ENCODE results near the gene TMEM132D.

The TMEM132D gene

DNA sequence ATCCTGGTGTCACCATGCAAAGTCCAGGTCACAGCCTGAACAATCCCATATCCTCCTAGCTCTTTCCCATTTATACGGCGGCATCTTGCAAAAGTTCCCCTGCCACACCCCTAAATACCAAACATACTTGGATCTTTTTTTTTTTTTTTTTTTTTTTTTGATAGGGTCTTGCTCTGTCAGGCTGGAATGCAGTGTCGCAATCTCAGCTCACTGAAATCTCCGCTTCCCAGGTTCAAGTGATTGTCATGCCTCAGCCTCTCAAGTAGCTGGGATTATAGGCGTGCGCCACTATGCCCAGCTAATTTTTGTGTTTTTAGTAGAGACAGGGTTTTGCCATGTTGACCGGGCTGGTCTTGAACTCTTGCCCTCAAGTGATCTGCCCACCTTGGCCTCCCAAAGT lies 599.3 kb downstream of the TMEM132D start:
- Histone ChIP-seq H3K4me3 (ENCODE audit: low read depth in 1 of 5, low read length in 5 of 5) (no peak overlapping the region), H3K27ac (ENCODE audit: low read depth, low read length) (no peak overlapping the region), H3K27me3 (ENCODE audit: control insufficient read depth in 5 of 5, insufficient read depth in 4 of 5, low read length in 5 of 5) (no peaks in the 10 kb centered on the region), H3K4me1 (ENCODE audit: control insufficient read depth in 5 of 5, insufficient read depth in 5 of 5, low read length in 5 of 5) (no peaks in the 10 kb centered on the region), H3K9ac (ENCODE audit: low read length in 5 of 5) (no peak overlapping the region), H3K9me3 (ENCODE audit: control insufficient read depth in 5 of 5, low read length in 5 of 5) (peaks cover 0 to 6% (median 0%) of the 10 kb centered on the region in 5 donors), H3K36me3 (ENCODE audit: control insufficient read depth in 5 of 5, insufficient read depth in 5 of 5, low read length in 5 of 5) (no peaks in the 10 kb centered on the region)

DNA sequence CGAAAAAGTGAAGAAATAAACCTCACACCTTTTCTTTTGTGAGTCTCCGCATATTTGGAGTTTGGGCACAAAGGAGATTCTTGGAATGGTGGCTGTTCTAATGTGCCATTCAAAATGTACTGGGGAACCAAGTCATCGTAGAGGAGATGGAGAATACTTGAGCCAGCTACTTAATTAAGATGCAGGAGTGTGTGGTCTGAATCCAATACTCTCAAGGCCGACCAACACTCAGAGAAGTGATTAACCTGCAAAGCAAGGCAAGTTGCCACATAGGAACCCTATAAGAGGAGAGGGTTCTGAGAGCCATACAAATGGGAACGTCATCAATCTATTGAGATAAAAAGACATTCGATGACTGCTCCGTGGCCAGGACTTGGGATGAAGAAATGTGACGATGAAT lies 603.8 kb downstream of the TMEM132D start:
- Histone ChIP-seq H3K27ac (ENCODE audit: low read depth, low read length) (no peak overlapping the region), H3K4me3 (ENCODE audit: low read depth in 1 of 5, low read length in 5 of 5) (no peak overlapping the region), H3K4me1 (ENCODE audit: control insufficient read depth in 5 of 5, insufficient read depth in 5 of 5, low read length in 5 of 5) (no peaks in the 10 kb centered on the region), H3K27me3 (ENCODE audit: control insufficient read depth in 5 of 5, insufficient read depth in 4 of 5, low read length in 5 of 5) (no peaks in the 10 kb centered on the region), H3K9ac (ENCODE audit: low read length in 5 of 5) (no peak overlapping the region), H3K36me3 (ENCODE audit: control insufficient read depth in 5 of 5, insufficient read depth in 5 of 5, low read length in 5 of 5) (no peaks in the 10 kb centered on the region), H3K9me3 (ENCODE audit: control insufficient read depth in 5 of 5, low read length in 5 of 5) (peaks cover 0 to 8% (median 2%) of the 10 kb centered on the region in 5 donors)

DNA sequence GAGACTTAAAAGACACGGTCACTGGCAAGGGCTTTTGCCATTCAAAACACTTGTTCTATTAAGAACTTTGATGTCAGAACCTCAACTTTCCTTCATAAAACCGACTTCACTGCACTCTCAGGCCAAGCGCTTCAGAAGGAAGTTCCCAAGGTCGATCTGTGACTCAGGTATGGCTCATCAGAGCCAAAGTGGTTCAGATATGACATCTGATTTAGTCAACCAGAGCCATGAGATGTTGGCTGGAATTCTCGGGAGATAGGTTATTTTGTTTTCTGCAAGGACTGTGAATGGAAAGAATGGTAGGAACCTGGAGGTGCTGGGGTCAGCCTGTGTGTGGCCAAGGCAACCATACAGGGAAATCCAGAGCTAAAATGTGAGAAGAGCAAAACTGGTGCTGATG lies 604.9 kb downstream of the TMEM132D start:
- no peaks in the 10 kb centered on the region for H3K36me3 ChIP-seq (ENCODE audit: control insufficient read depth in 5 of 5, insufficient read depth in 5 of 5, low read length in 5 of 5)
- no peak overlapping the region for H3K9ac ChIP-seq (ENCODE audit: low read length in 5 of 5)
- H3K4me1 ChIP-seq (ENCODE audit: control insufficient read depth in 5 of 5, insufficient read depth in 5 of 5, low read length in 5 of 5) = no peaks in the 10 kb centered on the region
- no peak overlapping the region for H3K4me3 ChIP-seq (ENCODE audit: low read depth in 1 of 5, low read length in 5 of 5)
- H3K27ac ChIP-seq (ENCODE audit: low read depth, low read length) = no peak overlapping the region
- no peaks in the 10 kb centered on the region for H3K27me3 ChIP-seq (ENCODE audit: control insufficient read depth in 5 of 5, insufficient read depth in 4 of 5, low read length in 5 of 5)
- peaks cover 0 to 7% (median 5%) of the 10 kb centered on the region in 5 donors for H3K9me3 ChIP-seq (ENCODE audit: control insufficient read depth in 5 of 5, low read length in 5 of 5)

GRCh38 chr12:129296671-129297070 lies 607.2 kb downstream of the TMEM132D start:
- no peaks in the 10 kb centered on the region for H3K4me1 ChIP-seq (ENCODE audit: control insufficient read depth in 5 of 5, insufficient read depth in 5 of 5, low read length in 5 of 5)
- H3K27me3 ChIP-seq (ENCODE audit: control insufficient read depth in 5 of 5, insufficient read depth in 4 of 5, low read length in 5 of 5) = no peaks in the 10 kb centered on the region
- H3K27ac ChIP-seq (ENCODE audit: low read depth, low read length) = no peak overlapping the region
- no peak overlapping the region for H3K4me3 ChIP-seq (ENCODE audit: low read depth in 1 of 5, low read length in 5 of 5)
- peaks cover 0 to 5% (median 2%) of the 10 kb centered on the region in 5 donors for H3K9me3 ChIP-seq (ENCODE audit: control insufficient read depth in 5 of 5, low read length in 5 of 5)
- no peak overlapping the region for H3K9ac ChIP-seq (ENCODE audit: low read length in 5 of 5)
- no peaks in the 10 kb centered on the region for H3K36me3 ChIP-seq (ENCODE audit: control insufficient read depth in 5 of 5, insufficient read depth in 5 of 5, low read length in 5 of 5)

- H3K27me3 ChIP-seq (ENCODE audit: control insufficient read depth in 5 of 5, insufficient read depth in 4 of 5, low read length in 5 of 5) = no peaks in the 10 kb centered on the region
- no peak overlapping the region for H3K27ac ChIP-seq (ENCODE audit: low read depth, low read length)
- no peaks in the 10 kb centered on the region for H3K36me3 ChIP-seq (ENCODE audit: control insufficient read depth in 5 of 5, insufficient read depth in 5 of 5, low read length in 5 of 5)
- H3K9ac ChIP-seq (ENCODE audit: low read length in 5 of 5) = no peak overlapping the region
- H3K4me1 ChIP-seq (ENCODE audit: control insufficient read depth in 5 of 5, insufficient read depth in 5 of 5, low read length in 5 of 5) = no peaks in the 10 kb centered on the region
- peaks cover 0 to 5% (median 2%) of the 10 kb centered on the region in 5 donors for H3K9me3 ChIP-seq (ENCODE audit: control insufficient read depth in 5 of 5, low read length in 5 of 5)
- H3K4me3 ChIP-seq (ENCODE audit: low read depth in 1 of 5, low read length in 5 of 5) = no peak overlapping the region
These were observed 609.0 kb downstream of the TMEM132D start for GRCh38 chr12:129294868-129295267.

DNA sequence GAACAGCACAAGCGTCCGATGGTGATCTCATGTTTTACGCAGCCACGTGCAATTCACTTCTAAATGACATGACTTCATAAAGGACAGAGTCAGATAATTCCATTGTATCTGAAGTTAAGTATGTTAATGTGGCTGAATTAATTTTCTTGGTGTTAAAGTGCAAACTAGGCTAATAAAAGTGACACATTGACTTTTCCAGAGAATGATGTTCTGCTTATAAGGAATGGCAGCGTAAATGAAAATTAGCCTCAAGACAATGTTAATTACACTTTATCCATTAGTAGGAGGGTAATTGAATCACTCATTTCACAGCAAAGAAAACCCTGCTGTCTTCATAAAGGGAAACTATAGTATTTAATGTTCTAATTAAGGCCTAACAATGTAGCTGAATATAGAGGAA lies 624.1 kb downstream of the TMEM132D start:
- H3K9me3 ChIP-seq (ENCODE audit: control insufficient read depth in 5 of 5, low read length in 5 of 5) = peaks cover 0 to 3% (median 1%) of the 10 kb centered on the region in 5 donors
- no peak overlapping the region for H3K4me3 ChIP-seq (ENCODE audit: low read depth in 1 of 5, low read length in 5 of 5)
- no peak overlapping the region for H3K9ac ChIP-seq (ENCODE audit: low read length in 5 of 5)
- H3K27ac ChIP-seq (ENCODE audit: low read depth, low read length) = no peak overlapping the region
- H3K4me1 ChIP-seq (ENCODE audit: control insufficient read depth in 5 of 5, insufficient read depth in 5 of 5, low read length in 5 of 5) = no peaks in the 10 kb centered on the region
- H3K36me3 ChIP-seq (ENCODE audit: control insufficient read depth in 5 of 5, insufficient read depth in 5 of 5, low read length in 5 of 5) = no peaks in the 10 kb centered on the region
- peaks cover 0 to 3% (median 0%) of the 10 kb centered on the region in 5 donors for H3K27me3 ChIP-seq (ENCODE audit: control insufficient read depth in 5 of 5, insufficient read depth in 4 of 5, low read length in 5 of 5)

DNA sequence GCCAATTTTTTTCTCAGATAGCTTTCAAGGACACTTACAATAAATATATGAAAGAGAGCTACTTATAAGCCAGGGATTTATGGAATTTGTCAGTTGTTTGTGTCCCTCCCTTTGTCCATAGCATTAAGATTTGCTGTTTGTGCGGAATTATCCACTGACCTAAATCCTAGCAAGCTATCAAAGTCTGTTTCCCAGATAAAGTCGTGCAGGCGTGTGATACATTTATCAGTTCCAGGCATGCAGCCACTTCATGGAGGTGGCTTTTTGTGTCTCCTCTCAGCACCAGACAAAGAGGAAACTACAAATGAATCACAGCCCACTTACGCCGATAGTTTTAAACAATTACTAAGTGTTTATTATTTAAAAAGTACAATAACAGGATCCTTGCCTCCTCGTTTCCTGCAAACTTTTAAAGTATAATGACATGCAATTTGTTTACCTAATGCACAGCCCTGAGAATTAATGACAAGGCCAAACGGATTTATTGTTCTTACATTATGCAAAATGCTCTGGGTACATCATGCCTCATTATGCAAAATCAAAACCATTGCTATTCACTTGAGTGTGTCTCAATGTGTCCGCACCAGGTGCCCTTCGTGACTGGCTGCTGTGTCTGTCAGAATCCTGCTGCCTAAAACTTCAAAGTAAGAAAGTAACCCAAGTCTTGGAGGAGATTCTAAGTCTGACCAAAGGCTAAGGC lies 627.3 kb downstream of the TMEM132D start:
- Histone ChIP-seq H3K27ac (ENCODE audit: low read depth, low read length) (no peak overlapping the region), H3K9ac (ENCODE audit: low read length in 5 of 5) (no peak overlapping the region), H3K4me3 (ENCODE audit: low read depth in 1 of 5, low read length in 5 of 5) (no peak overlapping the region), H3K36me3 (ENCODE audit: control insufficient read depth in 5 of 5, insufficient read depth in 5 of 5, low read length in 5 of 5) (no peaks in the 10 kb centered on the region), H3K9me3 (ENCODE audit: control insufficient read depth in 5 of 5, low read length in 5 of 5) (no peaks in the 10 kb centered on the region), H3K4me1 (ENCODE audit: control insufficient read depth in 5 of 5, insufficient read depth in 5 of 5, low read length in 5 of 5) (no peaks in the 10 kb centered on the region), H3K27me3 (ENCODE audit: control insufficient read depth in 5 of 5, insufficient read depth in 4 of 5, low read length in 5 of 5) (peaks cover 0 to 3% (median 0%) of the 10 kb centered on the region in 5 donors)

GRCh38 chr12:129269756-129270495 lies 633.9 kb downstream of the TMEM132D start:
- Histone ChIP-seq H3K27ac (ENCODE audit: low read depth, low read length) (no peak overlapping the region), H3K4me1 (ENCODE audit: control insufficient read depth in 5 of 5, insufficient read depth in 5 of 5, low read length in 5 of 5) (no peaks in the 10 kb centered on the region), H3K27me3 (ENCODE audit: control insufficient read depth in 5 of 5, insufficient read depth in 4 of 5, low read length in 5 of 5) (peaks cover 0 to 4% (median 0%) of the 10 kb centered on the region in 5 donors), H3K9ac (ENCODE audit: low read length in 5 of 5) (no peak overlapping the region), H3K9me3 (ENCODE audit: control insufficient read depth in 5 of 5, low read length in 5 of 5) (peaks cover 0 to 19% (median 9%) of the 10 kb centered on the region in 5 donors), H3K4me3 (ENCODE audit: low read depth in 1 of 5, low read length in 5 of 5) (no peak overlapping the region), H3K36me3 (ENCODE audit: control insufficient read depth in 5 of 5, insufficient read depth in 5 of 5, low read length in 5 of 5) (no peaks in the 10 kb centered on the region)

DNA sequence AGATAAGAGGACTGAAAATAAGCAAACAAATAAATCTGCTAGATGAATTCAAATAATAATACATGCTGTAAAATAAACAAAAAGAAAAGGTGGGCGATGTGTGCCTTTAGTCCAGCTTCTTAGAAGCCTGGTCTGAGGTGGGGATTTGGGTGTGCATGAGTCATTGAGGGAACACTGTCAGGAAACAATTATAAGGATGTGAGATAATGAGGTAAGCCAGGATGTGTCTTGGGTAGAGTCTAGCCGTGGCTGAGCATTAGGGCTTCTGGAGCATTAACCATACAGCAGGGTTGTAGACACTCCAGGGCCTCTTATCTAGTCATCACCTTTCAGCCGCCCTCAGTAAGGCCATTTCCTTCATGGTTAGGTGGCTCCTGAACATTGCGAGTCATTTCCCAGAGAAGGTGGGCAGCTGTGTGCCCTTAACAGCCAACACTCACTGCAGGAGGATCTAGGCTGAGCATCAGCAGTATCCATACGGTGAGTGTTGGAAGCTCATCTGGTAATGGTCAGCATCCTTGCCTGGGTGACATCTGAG lies 645.0 kb downstream of the TMEM132D start:
- Histone ChIP-seq H3K36me3 (ENCODE audit: control insufficient read depth in 5 of 5, insufficient read depth in 5 of 5, low read length in 5 of 5) (no peaks in the 10 kb centered on the region), H3K4me1 (ENCODE audit: control insufficient read depth in 5 of 5, insufficient read depth in 5 of 5, low read length in 5 of 5) (no peaks in the 10 kb centered on the region), H3K4me3 (ENCODE audit: low read depth in 1 of 5, low read length in 5 of 5) (no peak overlapping the region), H3K27ac (ENCODE audit: low read depth, low read length) (no peak overlapping the region), H3K9ac (ENCODE audit: low read length in 5 of 5) (no peak overlapping the region), H3K9me3 (ENCODE audit: control insufficient read depth in 5 of 5, low read length in 5 of 5) (peaks cover 0 to 11% (median 5%) of the 10 kb centered on the region in 5 donors), H3K27me3 (ENCODE audit: control insufficient read depth in 5 of 5, insufficient read depth in 4 of 5, low read length in 5 of 5) (no peaks in the 10 kb centered on the region)

- no peak overlapping the region for H3K4me3 ChIP-seq (ENCODE audit: low read depth in 1 of 5, low read length in 5 of 5)
These were observed 646.3 kb downstream of the TMEM132D start for GRCh38 chr12:129257524-129257923.

More at GRCh38 chr12:129257524-129257923, 646.3 kb downstream of the TMEM132D start:
- Histone ChIP-seq H3K4me1 (ENCODE audit: control insufficient read depth in 5 of 5, insufficient read depth in 5 of 5, low read length in 5 of 5) (no peaks in the 10 kb centered on the region), H3K9me3 (ENCODE audit: control insufficient read depth in 5 of 5, low read length in 5 of 5) (peaks cover 0 to 4% (median 0%) of the 10 kb centered on the region in 5 donors), H3K9ac (ENCODE audit: low read length in 5 of 5) (no peak overlapping the region), H3K36me3 (ENCODE audit: control insufficient read depth in 5 of 5, insufficient read depth in 5 of 5, low read length in 5 of 5) (no peaks in the 10 kb centered on the region), H3K27ac (ENCODE audit: low read depth, low read length) (no peak overlapping the region), H3K27me3 (ENCODE audit: control insufficient read depth in 5 of 5, insufficient read depth in 4 of 5, low read length in 5 of 5) (no peaks in the 10 kb centered on the region)
